Stimulated activated CD4-positive, alpha-beta T cell treated with anti-CD3 and anti-CD28 coated beads, TNF-alpha, amount 100 ng/mL, for 1 hour (primary cell): ENCODE data around the gene ABCD2.
"Not testable (repeated sequence)": the region's sequence is repeated elsewhere in the genome, so short reads cannot be mapped to it uniquely, and the experiment has no call there.

Experiments used
- DNase-seq, 3 donors: peaks; one replicate each; pipeline ENCODE4 v3.0.0-alpha.2; 2020; ENCODE audit warnings: low read depth in 3 of 3, low spot score in 1 of 3

Gene ABCD2

DNA sequence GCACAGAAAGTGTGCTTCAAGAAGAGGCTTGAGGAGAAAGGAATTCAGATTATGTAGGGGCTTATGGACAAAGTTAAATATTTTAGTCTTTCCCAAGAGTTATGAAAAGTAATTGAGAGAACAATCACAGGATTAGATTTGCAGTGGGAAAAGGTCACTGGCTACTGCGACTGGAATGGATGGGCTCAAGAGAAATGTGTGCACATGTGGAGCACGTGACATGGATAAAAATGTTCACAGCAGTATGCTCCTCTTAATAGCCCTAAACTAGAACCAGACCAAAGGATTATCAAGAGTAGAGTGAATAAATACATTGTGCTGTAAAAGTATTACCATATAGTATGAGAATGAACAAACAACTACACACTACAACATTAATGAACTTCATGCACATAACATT is 78.1 kb downstream of the ABCD2 start:
- DNase-seq: no peak

DNA sequence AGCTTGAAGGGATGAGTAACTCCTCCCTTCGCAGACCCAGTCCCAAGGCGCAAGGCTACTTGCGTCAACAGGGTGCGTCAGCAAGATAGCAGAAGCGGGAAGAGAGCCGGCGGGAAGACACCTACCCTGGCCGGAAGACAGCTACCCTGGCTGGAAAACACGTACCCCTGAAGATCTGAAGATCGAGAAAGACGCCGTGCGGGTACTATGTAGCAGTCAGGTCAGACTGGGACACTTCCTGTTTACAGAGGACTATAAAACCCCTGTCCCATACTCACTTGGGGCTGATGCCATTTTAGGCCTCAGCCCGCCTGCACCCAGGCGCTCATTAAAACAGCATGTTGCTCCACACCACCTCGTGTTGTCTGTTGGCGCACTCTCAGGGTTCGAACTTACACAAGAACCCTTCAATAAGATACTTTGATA is 80.9 kb downstream of the ABCD2 start:
- DNase-seq: no peak

GRCh38 chr12:39533951-39534350 is 85.7 kb downstream of the ABCD2 start:
- no peak for DNase-seq

GRCh38 chr12:39532448-39532847 is 87.2 kb downstream of the ABCD2 start:
- no peak for DNase-seq

DNA sequence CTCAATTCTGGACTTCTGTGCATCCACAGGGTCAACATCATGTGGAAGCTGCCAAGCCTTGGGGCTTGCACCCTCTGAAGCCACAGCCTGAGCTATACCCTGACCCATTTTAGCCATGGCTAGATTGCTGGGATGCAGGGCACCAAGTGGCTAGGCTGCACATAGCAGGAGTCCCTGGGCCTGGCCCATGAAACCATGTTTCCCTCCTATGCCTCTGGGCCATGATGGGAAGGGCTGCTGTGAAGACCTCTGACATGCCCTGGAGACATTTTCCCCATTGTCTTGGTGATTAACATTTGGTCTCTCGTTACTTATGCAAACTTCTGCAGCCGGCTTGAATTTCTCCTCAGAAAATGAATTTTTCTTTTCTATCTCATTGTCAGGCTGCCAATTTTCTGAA is 92.6 kb downstream of the ABCD2 start:
- DNase-seq: no peak

DNA sequence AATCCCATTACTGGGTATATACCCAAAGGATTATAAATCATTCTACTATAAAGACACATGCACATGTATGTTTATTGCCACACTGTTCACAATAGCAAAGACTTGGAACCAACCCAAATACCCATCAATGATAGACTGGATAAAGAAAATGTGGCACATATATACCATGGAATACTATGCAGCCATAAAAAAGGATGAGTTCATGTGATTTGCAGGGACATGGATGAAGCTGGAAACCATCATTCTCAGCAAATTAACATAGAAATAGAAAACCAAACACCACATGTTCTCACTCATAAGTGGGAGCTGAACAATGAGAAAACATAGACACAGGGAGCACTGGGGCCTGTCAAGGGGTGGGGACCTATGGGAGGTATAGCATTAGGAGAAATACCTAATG is 97.4 kb downstream of the ABCD2 start:
- not testable (repeated sequence) for DNase-seq

- no peak for DNase-seq
These were observed 109.6 kb downstream of the ABCD2 start for GRCh38 chr12:39510001-39510400.

DNA sequence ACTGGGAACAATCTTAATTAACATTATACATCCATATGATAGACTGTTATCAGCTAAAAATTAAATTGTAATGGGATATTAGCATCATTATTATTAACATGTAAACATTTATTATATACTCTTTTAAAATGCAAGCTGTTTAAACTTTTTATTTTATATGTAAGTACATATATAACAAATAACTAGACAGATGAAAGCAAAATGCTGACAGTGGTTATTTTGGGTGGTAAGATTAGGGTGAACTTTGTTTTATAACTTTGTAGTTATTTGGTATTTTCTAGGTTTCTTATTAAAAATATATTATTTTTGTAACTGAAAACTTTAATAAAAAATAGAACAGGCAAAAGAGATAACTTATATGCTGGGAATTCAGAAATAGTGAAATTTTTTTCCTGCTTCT is 114.0 kb downstream of the ABCD2 start:
- DNase-seq: no peak

DNA sequence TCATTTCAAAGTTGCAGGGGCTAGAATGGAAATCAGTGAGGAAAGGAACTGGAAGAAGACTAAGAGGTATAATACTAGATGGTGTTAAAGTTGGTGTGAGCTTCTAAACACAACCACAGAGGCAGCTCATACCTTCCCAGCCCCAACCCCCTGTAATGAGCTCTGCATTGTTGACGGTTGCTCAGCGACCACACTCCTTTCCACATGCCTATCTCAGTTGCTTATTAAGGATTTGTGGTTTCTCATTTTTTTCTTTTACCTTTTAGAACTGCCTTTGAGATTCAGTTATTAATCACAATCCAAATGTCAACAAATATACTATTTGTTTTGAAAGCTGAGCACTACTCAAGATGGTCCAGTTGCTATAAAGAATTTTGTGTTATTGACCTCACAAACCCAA is 114.6 kb downstream of the ABCD2 start:
- DNase-seq: no peak

- DNase-seq: no peak
These were observed 116.2 kb downstream of the ABCD2 start for GRCh38 chr12:39503439-39503838.

GRCh38 chr12:39502726-39503125 is 116.9 kb downstream of the ABCD2 start:
- no peak for DNase-seq
